ENCODE measurements around the gene DNAH10.

The DNAH10 gene

GRCh38 chr12:123972457-123973401 is 210.6 kb downstream of the DNAH10 start, which contains the start of the genes CCDC92 and ZNF664:
TSS of gene CCDC92 (minus strand) at chr12:123972831. CDS start at chr12:123944305, 28,526 bp downstream.
TSS of gene ZNF664 (plus strand) at chr12:123973215. CDS start at chr12:124012145, 38,930 bp downstream.
- DNase-seq (ENCODE audit: low spot score): peak; percentile 91

GRCh38 chr12:123973552-123974341 is 211.6 kb downstream of the DNAH10 start:
- no peak for DNase-seq (ENCODE audit: low spot score)

GRCh38 chr12:123976227-123976826 is 214.2 kb downstream of the DNAH10 start:
- DNase-seq (ENCODE audit: low spot score): no peak

GRCh38 chr12:123979566-123979965 is 217.5 kb downstream of the DNAH10 start:
- DNase-seq (ENCODE audit: low spot score): no peak

GRCh38 chr12:123982269-123982668 is 220.2 kb downstream of the DNAH10 start:
- no peak for DNase-seq (ENCODE audit: low spot score)

GRCh38 chr12:123983822-123984485 is 221.9 kb downstream of the DNAH10 start:
- DNase-seq (ENCODE audit: low spot score): peak; percentile 80

GRCh38 chr12:123984903-123985302 is 222.8 kb downstream of the DNAH10 start:
- DNase-seq (ENCODE audit: low spot score): no peak
